Calu3 (cell line): ENCODE results near the gene TUBB8. TPM values are rescaled to one million over a fixed set of nuclear protein-coding genes. Genes with fewer than 3 reads are reported as not detected.

Experiments used
- BruUV-seq: library from RNA; stranded (reverse); fragments of 400-500 nt; replicated peaks from 2 replicates; lab custom pipeline; 2021; lab: Mats Ljungman, UMichigan
- CTCF ChIA-PET: fragments of 300-600 bp; sonication (Branson Sonifier 250); formaldehyde crosslinking; loops from one replicate; lab custom pipeline; 2022; ENCODE audit warnings: antibody characterized with exemption; lab: Charles Lee
- DNase-seq: peaks from one replicate; pipeline ENCODE4 v3.0.0; 2022
- H3K27ac Mint-ChIP-seq: one replicate; pipeline ENCODE4 v1.8.0; 2022; ENCODE audit warnings: mixed read lengths; ENCODE audit not compliant: unreplicated experiment
- H3K27me3 Mint-ChIP-seq: one replicate; pipeline ENCODE4 v1.8.0; 2022; ENCODE audit warnings: mixed read lengths; ENCODE audit not compliant: unreplicated experiment
- H3K36me3 Mint-ChIP-seq: one replicate; pipeline ENCODE4 v1.8.0; 2022; ENCODE audit warnings: mild to moderate bottlenecking, moderate library complexity, mixed read lengths; ENCODE audit not compliant: insufficient read depth, unreplicated experiment
- H3K4me1 Mint-ChIP-seq: one replicate; pipeline ENCODE4 v1.8.0; 2022; ENCODE audit warnings: mild to moderate bottlenecking, low read depth, mixed read lengths; ENCODE audit not compliant: unreplicated experiment
- H3K4me3 Mint-ChIP-seq: one replicate; pipeline ENCODE4 v1.8.0; 2022; ENCODE audit warnings: mild to moderate bottlenecking, low read depth, moderate library complexity, mixed read lengths; ENCODE audit not compliant: unreplicated experiment
- H3K9me3 Mint-ChIP-seq: one replicate; pipeline ENCODE4 v1.8.0; 2022; ENCODE audit warnings: low read depth, mixed read lengths; ENCODE audit not compliant: unreplicated experiment
- intact Hi-C: fragments of 100-400 bp; cut with micrococcal nuclease; formaldehyde crosslinking; loops from one replicate; pipeline ENCODE4 v1.10.0; 2022; ENCODE audit not compliant: unreplicated experiment
- total RNA-seq: library from RNA; stranded (reverse); gene quantifications from 2 replicates; pipeline ENCODE4 v1.2.3, GENCODE V29; 2022
- TF ChIP-seq, protein P1 (sequence below): fragments of 200-600 bp; IDR thresholded peaks from one replicate; pipeline ENCODE4 v1.8.0; 2022; ENCODE audit warnings: antibody characterized with exemption; ENCODE audit not compliant: unreplicated experiment

Gene TUBB8
- total RNA-seq, 1 experiment from 2014 or later: not detected

DNA sequence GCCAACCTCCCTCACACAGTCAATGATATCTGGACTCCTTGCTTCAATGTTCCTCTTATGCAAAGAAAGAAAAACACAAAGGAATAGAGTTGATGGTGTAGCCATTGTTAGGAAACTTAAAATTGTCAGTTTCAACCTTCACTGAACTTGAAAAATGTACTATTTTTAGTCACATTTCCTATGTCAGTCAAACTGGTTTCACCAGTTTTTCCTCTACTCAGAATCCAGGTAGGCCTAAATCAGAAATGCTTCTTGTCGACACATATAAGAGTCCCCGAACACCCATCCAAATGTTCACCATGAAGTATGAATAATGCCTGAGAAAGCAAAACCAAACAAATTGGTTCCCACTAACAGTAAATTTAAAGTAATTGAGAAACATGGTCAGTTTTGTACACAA is 43.8 kb upstream of the TUBB8 start:
- intact Hi-C loops: no loop called here
- no peak for DNase-seq
- CTCF ChIA-PET: interaction anchor here (1.0 kb wide), 1 partner anchor 17 kb away, joined by 3 read pairs; no protein-coding TSS in a partner anchor

DNA sequence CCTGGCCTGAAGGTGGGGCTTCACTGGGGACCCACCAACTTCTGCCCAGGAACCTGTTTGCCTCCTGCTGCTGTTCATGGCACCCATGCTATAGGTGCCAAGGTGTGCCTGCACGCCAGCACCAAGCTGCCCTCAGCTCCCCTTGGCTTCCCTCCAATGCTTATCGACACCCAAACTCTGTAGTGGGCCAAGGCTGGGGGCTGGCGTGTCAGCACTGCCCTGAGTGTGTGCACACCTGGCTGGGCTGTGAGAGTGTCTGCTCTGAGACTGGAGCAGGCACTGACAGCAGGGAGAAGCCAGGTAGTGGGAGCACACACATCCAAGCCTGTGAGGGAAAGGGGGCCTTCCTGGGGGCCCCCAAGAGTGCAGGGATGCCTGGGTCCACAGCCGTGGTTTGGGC is 43.1 kb upstream of the TUBB8 start:
- CTCF ChIA-PET: interaction anchor here (1.0 kb wide), 1 partner anchor 16 kb away, joined by 3 read pairs; no protein-coding TSS in a partner anchor
- intact Hi-C loops: no loop called here
- H3K36me3 Mint-ChIP-seq: peaks cover 6% of the 10 kb centered on the region
- H3K4me1 Mint-ChIP-seq: peaks cover 16% of the 10 kb centered on the region
- no TSS peak for BruUV-seq
- H3K27me3 Mint-ChIP-seq: no peaks in the 10 kb centered on the region
- peaks cover 8% of the 10 kb centered on the region for H3K9me3 Mint-ChIP-seq
- DNase-seq: no peak
- H3K4me3 Mint-ChIP-seq: peak overlapping the region; percentile 37
- TF ChIP-seq, protein P1, sequence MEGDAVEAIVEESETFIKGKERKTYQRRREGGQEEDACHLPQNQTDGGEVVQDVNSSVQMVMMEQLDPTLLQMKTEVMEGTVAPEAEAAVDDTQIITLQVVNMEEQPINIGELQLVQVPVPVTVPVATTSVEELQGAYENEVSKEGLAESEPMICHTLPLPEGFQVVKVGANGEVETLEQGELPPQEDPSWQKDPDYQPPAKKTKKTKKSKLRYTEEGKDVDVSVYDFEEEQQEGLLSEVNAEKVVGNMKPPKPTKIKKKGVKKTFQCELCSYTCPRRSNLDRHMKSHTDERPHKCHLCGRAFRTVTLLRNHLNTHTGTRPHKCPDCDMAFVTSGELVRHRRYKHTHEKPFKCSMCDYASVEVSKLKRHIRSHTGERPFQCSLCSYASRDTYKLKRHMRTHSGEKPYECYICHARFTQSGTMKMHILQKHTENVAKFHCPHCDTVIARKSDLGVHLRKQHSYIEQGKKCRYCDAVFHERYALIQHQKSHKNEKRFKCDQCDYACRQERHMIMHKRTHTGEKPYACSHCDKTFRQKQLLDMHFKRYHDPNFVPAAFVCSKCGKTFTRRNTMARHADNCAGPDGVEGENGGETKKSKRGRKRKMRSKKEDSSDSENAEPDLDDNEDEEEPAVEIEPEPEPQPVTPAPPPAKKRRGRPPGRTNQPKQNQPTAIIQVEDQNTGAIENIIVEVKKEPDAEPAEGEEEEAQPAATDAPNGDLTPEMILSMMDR: no peak
- no peak overlapping the region for H3K27ac Mint-ChIP-seq

More for the DNA sequence above, 43.8 kb upstream of the TUBB8 start:
- peaks cover 10% of the 10 kb centered on the region for H3K9me3 Mint-ChIP-seq
- TF ChIP-seq, protein P1: no peak
- H3K4me3 Mint-ChIP-seq: peak overlapping the region; percentile 37
- no peaks in the 10 kb centered on the region for H3K27me3 Mint-ChIP-seq
- H3K27ac Mint-ChIP-seq: no peak overlapping the region
- no TSS peak for BruUV-seq
- peaks cover 6% of the 10 kb centered on the region for H3K36me3 Mint-ChIP-seq
- peaks cover 16% of the 10 kb centered on the region for H3K4me1 Mint-ChIP-seq

DNA sequence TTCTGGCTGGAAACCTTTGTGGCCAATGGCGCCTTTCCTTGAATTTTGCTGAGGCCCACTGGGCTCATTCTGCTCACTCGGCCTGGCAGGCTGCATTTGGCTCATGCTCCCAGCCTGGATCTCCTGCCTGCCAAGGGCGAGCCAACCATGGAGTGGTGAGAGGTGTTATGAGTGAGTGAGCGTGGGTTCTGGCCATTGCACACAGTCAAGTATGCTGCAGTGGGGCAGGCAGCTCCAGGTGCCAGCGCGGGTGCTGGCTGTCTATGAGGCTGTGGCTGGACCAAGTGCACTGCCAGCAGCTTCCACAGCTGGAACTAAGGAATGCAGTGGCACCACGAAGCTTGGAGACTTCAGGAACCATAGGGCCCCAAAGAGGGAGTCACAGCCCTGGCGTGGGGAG is 42.2 kb upstream of the TUBB8 start:
- H3K4me1 Mint-ChIP-seq: peaks cover 16% of the 10 kb centered on the region
- H3K4me3 Mint-ChIP-seq: no peak overlapping the region
- no TSS peak for BruUV-seq
- DNase-seq: no peak
- no peak overlapping the region for H3K27ac Mint-ChIP-seq
- intact Hi-C loops: no loop called here
- peaks cover 5% of the 10 kb centered on the region for H3K9me3 Mint-ChIP-seq
- CTCF ChIA-PET: no interaction called here
- H3K36me3 Mint-ChIP-seq: peaks cover 6% of the 10 kb centered on the region
- H3K27me3 Mint-ChIP-seq: no peaks in the 10 kb centered on the region
- TF ChIP-seq, protein P1: no peak

DNA sequence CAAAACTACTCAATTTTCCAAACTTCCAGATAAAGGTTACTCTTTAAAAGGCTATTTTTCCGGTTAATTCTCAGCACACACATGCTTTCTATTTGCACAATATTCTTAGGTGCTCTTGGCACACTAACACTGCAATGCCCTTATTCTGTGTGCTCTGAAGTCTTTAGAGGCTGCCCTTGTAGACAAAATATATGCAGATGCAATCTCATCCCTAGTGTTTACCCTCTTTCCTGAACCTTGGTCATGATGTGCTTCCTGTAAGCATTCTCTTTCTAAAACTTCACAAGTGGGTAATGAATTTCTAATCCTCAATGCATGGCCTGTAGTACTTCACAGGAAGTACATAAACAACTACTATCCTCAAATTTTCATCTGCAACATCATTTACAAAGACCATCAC is 41.1 kb upstream of the TUBB8 start:
- peaks cover 16% of the 10 kb centered on the region for H3K4me1 Mint-ChIP-seq
- CTCF ChIA-PET: no interaction called here
- intact Hi-C loops: no loop called here
- no TSS peak for BruUV-seq
- H3K9me3 Mint-ChIP-seq: peaks cover 3% of the 10 kb centered on the region
- H3K27me3 Mint-ChIP-seq: peaks cover 10% of the 10 kb centered on the region
- peaks cover 6% of the 10 kb centered on the region for H3K36me3 Mint-ChIP-seq
- H3K27ac Mint-ChIP-seq: no peak overlapping the region
- no peak overlapping the region for H3K4me3 Mint-ChIP-seq
- DNase-seq: no peak
- TF ChIP-seq, protein P1: no peak
